IPS-NIHi7 (cell line): ENCODE data around the gene ODAM.
"Not testable (repeated sequence)": the region's sequence is repeated elsewhere in the genome, so short reads cannot be mapped to it uniquely, and the experiment has no call there.

ENCODE experiments used
- DNase-seq: peaks from one replicate; pipeline ENCODE4 v3.0.0; 2012; ENCODE audit warnings: mixed read lengths; ENCODE audit errors: extremely low spot score

ODAM gene

GRCh38 chr4:70195425-70195824 is at the start of gene ODAM:
TSS of gene ODAM (plus strand) at chr4:70195725. CDS start at chr4:70196544, 819 bp downstream.
- no peak for DNase-seq

GRCh38 chr4:70151271-70151670 is 44.3 kb upstream of the ODAM start:
- no peak for DNase-seq

- DNase-seq = no peak
These were observed 43.4 kb upstream of the ODAM start for GRCh38 chr4:70152088-70152487.

GRCh38 chr4:70153937-70154336 is 41.6 kb upstream of the ODAM start, which contains the start of gene PRR27:
TSS of gene PRR27 (plus strand) at chr4:70154237. CDS start at chr4:70154376, 139 bp downstream.
- DNase-seq = no peak

GRCh38 chr4:70158576-70158975 is 36.9 kb upstream of the ODAM start:
- DNase-seq = no peak

- DNase-seq = no peak
These were observed 18.4 kb upstream of the ODAM start for GRCh38 chr4:70177090-70177489.

GRCh38 chr4:70178075-70178660 is 17.4 kb upstream of the ODAM start:
- peak; percentile 8 for DNase-seq

- no peak for DNase-seq
These were observed 15.7 kb upstream of the ODAM start for GRCh38 chr4:70179811-70180210.

- no peak for DNase-seq
These were observed 13.7 kb upstream of the ODAM start for GRCh38 chr4:70181864-70182263.

GRCh38 chr4:70182517-70183167 is 12.9 kb upstream of the ODAM start:
- no peak for DNase-seq

- peak; percentile 45 for DNase-seq
These were observed 12.2 kb upstream of the ODAM start for GRCh38 chr4:70183168-70183939.

GRCh38 chr4:70183940-70184246 is 11.6 kb upstream of the ODAM start:
- no peak for DNase-seq

GRCh38 chr4:70187216-70187615 is 8.3 kb upstream of the ODAM start:
- no peak for DNase-seq

- no peak for DNase-seq
These were observed 4.9 kb upstream of the ODAM start for GRCh38 chr4:70190579-70190978.

- DNase-seq = no peak
These were observed 3.9 kb upstream of the ODAM start for GRCh38 chr4:70191647-70192046.

- DNase-seq = no peak
These were observed 2.6 kb upstream of the ODAM start for GRCh38 chr4:70192895-70193294.

GRCh38 chr4:70196857-70197256 is 1.3 kb downstream of the ODAM start:
- DNase-seq = no peak

GRCh38 chr4:70197842-70198241 is 2.3 kb downstream of the ODAM start:
- DNase-seq = peak; percentile 14

- DNase-seq = no peak
These were observed 8.1 kb downstream of the ODAM start for GRCh38 chr4:70203601-70204000.

- not testable (repeated sequence) for DNase-seq
These were observed 17.2 kb downstream of the ODAM start for GRCh38 chr4:70212752-70213151.

- not testable (repeated sequence) for DNase-seq
These were observed 20.6 kb downstream of the ODAM start for GRCh38 chr4:70216109-70216508.

GRCh38 chr4:70216550-70216949 is 21.0 kb downstream of the ODAM start:
- not testable (repeated sequence) for DNase-seq

- DNase-seq = not testable (repeated sequence)
These were observed 25.9 kb downstream of the ODAM start for GRCh38 chr4:70221389-70221788.
